Thymus (tissue), 14 donors: Measurements from ENCODE around the gene TSC22D3. TPM values are rescaled to one million over a fixed set of nuclear protein-coding genes. Genes with fewer than 3 reads are reported as not detected.
"Not testable (repeated sequence)": the region's sequence is repeated elsewhere in the genome, so short reads cannot be mapped to it uniquely, and the experiment has no call there.

Experiments used
- DNase-seq, 9 donors: peaks; one replicate each; pipeline ENCODE4 v3.0.0-alpha.2; 2013; ENCODE audit warnings: low spot score in 9 of 9, low read depth in 6 of 9, missing footprints in 1 of 9
- H3K27ac ChIP-seq, 2 donors: one replicate each; pipeline ENCODE4 v1.5.1; 2013; ENCODE audit warnings: control low read depth in 1 of 2, low read depth in 1 of 2, low read length in 1 of 2, mild to moderate bottlenecking in 1 of 2, moderate library complexity in 1 of 2
- H3K27me3 ChIP-seq, 2 donors: one replicate each; pipeline ENCODE4 v1.5.1; 2013; ENCODE audit warnings: low read length in 1 of 2; ENCODE audit not compliant: control insufficient read depth in 2 of 2, insufficient read depth in 1 of 2
- H3K36me3 ChIP-seq, 2 donors: one replicate each; pipeline ENCODE4 v1.5.1; 2013; ENCODE audit warnings: low read length in 1 of 2, mild to moderate bottlenecking in 1 of 2, moderate library complexity in 1 of 2; ENCODE audit not compliant: control insufficient read depth in 2 of 2, insufficient read depth in 2 of 2
- H3K4me1 ChIP-seq, 2 donors: one replicate each; pipeline ENCODE4 v1.5.1; 2013; ENCODE audit warnings: low read length in 2 of 2; ENCODE audit not compliant: control insufficient read depth in 2 of 2, insufficient read depth in 2 of 2
- H3K4me3 ChIP-seq, 2 donors: one replicate each; pipeline ENCODE4 v1.5.1; 2013; ENCODE audit warnings: low read length in 2 of 2, control low read depth in 1 of 2, mild to moderate bottlenecking in 1 of 2
- H3K9me3 ChIP-seq, 2 donors: one replicate each; pipeline ENCODE4 v1.5.1; 2013; ENCODE audit warnings: low read length in 1 of 2, mild to moderate bottlenecking in 1 of 2; ENCODE audit not compliant: control insufficient read depth in 2 of 2, insufficient read depth in 1 of 2
- WGBS: extraction: QIAGEN DNeasy Blood & Tissue Kit; methylation state at CpG from one replicate; pipeline ENCODE4 v1.1.7; 2013; 5-methylcytosine and 5-hydroxymethylcytosine counted together
- long read RNA-seq, 10 donors: transcript quantifications; one replicate each; lab custom pipeline, GENCODE V29; 2026
- polyA plus RNA-seq: library from polyadenylated mRNA; stranded (reverse); fragments of 200-250 nt; gene quantifications from one replicate; pipeline ENCODE4 v1.2.3, GENCODE V29; 2013
- total RNA-seq: library from RNA; stranded (reverse); fragments of 120-200 nt; gene quantifications from one replicate; pipeline ENCODE4 v1.2.4, GENCODE V29; 2013
- donor health status: healthy.

TSC22D3 gene
- total RNA-seq (63.4 TPM), polyA plus RNA-seq (873 TPM)
- long read RNA-seq, donor 1, partial matches to known transcripts, result 0 of 3 reads
- long read RNA-seq, donor 1, other reads (novel, unspliced or antisense), result 0 of 3 reads
- long read RNA-seq, donor 2, transcript TSC22D3-205 (3 exons, 1,812 nt), result minor isoform, 6 of 87 reads
- long read RNA-seq, donor 2, transcript TSC22D3-206 (3 exons, 2,027 nt), result major isoform, 75 of 87 reads
- long read RNA-seq, donor 2, partial matches to known transcripts, result 0 of 87 reads
- long read RNA-seq, donor 2, other reads (novel, unspliced or antisense), result 0 of 87 reads
- long read RNA-seq, donor 3, transcript TSC22D3-208 (2 exons, 576 nt), result minor isoform, 5 of 51 reads
- long read RNA-seq, donor 3, transcript TSC22D3-205 (3 exons, 1,812 nt), result minor isoform, 5 of 51 reads
- long read RNA-seq, donor 3, transcript TSC22D3-206 (3 exons, 2,027 nt), result major isoform, 41 of 51 reads
- long read RNA-seq, donor 3, partial matches to known transcripts, result 0 of 51 reads
- long read RNA-seq, donor 3, other reads (novel, unspliced or antisense), result 0 of 51 reads
- long read RNA-seq, donor 4, transcript TSC22D3-206 (3 exons, 2,027 nt), result major isoform, 11 of 16 reads
- long read RNA-seq, donor 4, partial matches to known transcripts, result 0 of 16 reads
- long read RNA-seq, donor 4, other reads (novel, unspliced or antisense), result 0 of 16 reads
- long read RNA-seq, donor 5, transcript TSC22D3-205 (3 exons, 1,812 nt), result minor isoform, 9 of 91 reads
- long read RNA-seq, donor 5, transcript TSC22D3-206 (3 exons, 2,027 nt), result major isoform, 72 of 91 reads
- long read RNA-seq, donor 5, transcript TSC22D3-208 (2 exons, 576 nt), result minor isoform, 5 of 91 reads
- long read RNA-seq, donor 5, partial matches to known transcripts, result 0 of 91 reads
- long read RNA-seq, donor 5, other reads (novel, unspliced or antisense), result 0 of 91 reads
- long read RNA-seq, donor 6, transcript TSC22D3-206 (3 exons, 2,027 nt), result major isoform, 42 of 57 reads
- long read RNA-seq, donor 6, transcript TSC22D3-205 (3 exons, 1,812 nt), result minor isoform, 8 of 57 reads
- long read RNA-seq, donor 6, transcript TSC22D3-208 (2 exons, 576 nt), result minor isoform, 6 of 57 reads
- long read RNA-seq, donor 6, partial matches to known transcripts, result 0 of 57 reads
- long read RNA-seq, donor 6, other reads (novel, unspliced or antisense), result 0 of 57 reads
- long read RNA-seq, donor 7, transcript TSC22D3-208 (2 exons, 576 nt), result minor isoform, 5 of 82 reads
- long read RNA-seq, donor 7, transcript TSC22D3-206 (3 exons, 2,027 nt), result major isoform, 75 of 82 reads
- long read RNA-seq, donor 7, partial matches to known transcripts, result 0 of 82 reads
- long read RNA-seq, donor 7, other reads (novel, unspliced or antisense), result 0 of 82 reads
- long read RNA-seq, donor 8, transcript TSC22D3-206 (3 exons, 2,027 nt), result major isoform, 13 of 15 reads
- long read RNA-seq, donor 8, partial matches to known transcripts, result 0 of 15 reads
- long read RNA-seq, donor 8, other reads (novel, unspliced or antisense), result 0 of 15 reads
- long read RNA-seq, donor 9, transcript TSC22D3-206 (3 exons, 2,027 nt), result major isoform, 19 of 22 reads
- long read RNA-seq, donor 9, partial matches to known transcripts, result 0 of 22 reads
- long read RNA-seq, donor 9, other reads (novel, unspliced or antisense), result 0 of 22 reads
- long read RNA-seq, donor 10, transcript TSC22D3-206 (3 exons, 2,027 nt), result major isoform, 35 of 36 reads
- long read RNA-seq, donor 10, partial matches to known transcripts, result 0 of 36 reads
- long read RNA-seq, donor 10, other reads (novel, unspliced or antisense), result 0 of 36 reads

- peaks cover 0 to 18% of the 10 kb centered on the region in 2 donors for H3K4me1 ChIP-seq
- no peaks in the 10 kb centered on the region for H3K36me3 ChIP-seq
- H3K27ac ChIP-seq, result peak within 1 kb of the TSS in 1 of 2 donors; percentile 65
- WGBS, result under 1% methylated on average over 59 of the region's 59 CpGs
- H3K4me3 ChIP-seq, result peak within 1 kb of the TSS; percentile 44 to 66
- peak in 4 of 9 donors; percentile 13 to 58 (median 24) for DNase-seq
- peaks cover 0 to 47% of the 10 kb centered on the region in 2 donors for H3K27me3 ChIP-seq
- H3K9me3 ChIP-seq, result no peaks in the 10 kb centered on the region
Observed at GRCh38 chrX:107775734-107776511, at the start of gene TSC22D3. TSS of gene TSC22D3 (minus strand) at chrX:107775787. CDS start at chrX:107775419, 368 bp downstream.

- no peaks in the 10 kb centered on the region for H3K4me1 ChIP-seq
- no peaks in the 10 kb centered on the region for H3K36me3 ChIP-seq
- no peak overlapping the region for H3K27ac ChIP-seq
- no peak overlapping the region for H3K4me3 ChIP-seq
- H3K9me3 ChIP-seq, result peaks cover 0 to 8% of the 10 kb centered on the region in 2 donors
- peaks cover 11 to 35% of the 10 kb centered on the region in 2 donors for H3K27me3 ChIP-seq
- WGBS, result 38% methylated on average over 1 of the region's 1 CpG
- no peak for DNase-seq
Observed at GRCh38 chrX:107823456-107823855, 47.9 kb upstream of the TSC22D3 start.

DNA sequence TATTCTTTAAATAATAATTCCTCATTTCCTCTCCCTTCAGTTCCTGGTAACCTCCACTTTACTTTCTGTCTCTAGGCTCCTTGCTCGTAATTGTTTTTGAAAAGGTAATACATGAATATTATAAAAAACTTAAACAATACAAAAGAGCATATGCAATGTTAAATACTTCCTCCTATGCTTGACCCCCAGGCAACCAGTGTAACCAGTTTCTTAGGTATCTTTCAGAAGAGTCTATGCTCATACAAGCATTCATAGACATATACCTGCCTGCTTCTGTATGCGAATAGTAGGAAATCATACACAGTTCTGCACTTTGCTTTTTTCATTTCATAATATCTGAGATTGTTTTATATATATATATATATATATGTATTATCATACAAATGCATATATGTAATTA is 47.5 kb upstream of the TSC22D3 start:
- H3K36me3 ChIP-seq, result no peaks in the 10 kb centered on the region
- DNase-seq, result no peak
- WGBS, result 93% methylated on average over 2 of the region's 2 CpGs
- no peaks in the 10 kb centered on the region for H3K4me1 ChIP-seq
- H3K9me3 ChIP-seq, result peaks cover 0 to 8% of the 10 kb centered on the region in 2 donors
- H3K27me3 ChIP-seq, result peaks cover 11 to 32% of the 10 kb centered on the region in 2 donors
- no peak overlapping the region for H3K27ac ChIP-seq
- no peak overlapping the region for H3K4me3 ChIP-seq

- Histone ChIP-seq H3K4me1 (no peaks in the 10 kb centered on the region), H3K27me3 (no peaks in the 10 kb centered on the region), H3K4me3 (no peak overlapping the region), H3K9me3 (peaks cover 0 to 8% of the 10 kb centered on the region in 2 donors), H3K27ac (no peak overlapping the region), H3K36me3 (no peaks in the 10 kb centered on the region)
- DNase-seq, result no peak
Observed at GRCh38 chrX:107818900-107819521, 43.4 kb upstream of the TSC22D3 start.

DNA sequence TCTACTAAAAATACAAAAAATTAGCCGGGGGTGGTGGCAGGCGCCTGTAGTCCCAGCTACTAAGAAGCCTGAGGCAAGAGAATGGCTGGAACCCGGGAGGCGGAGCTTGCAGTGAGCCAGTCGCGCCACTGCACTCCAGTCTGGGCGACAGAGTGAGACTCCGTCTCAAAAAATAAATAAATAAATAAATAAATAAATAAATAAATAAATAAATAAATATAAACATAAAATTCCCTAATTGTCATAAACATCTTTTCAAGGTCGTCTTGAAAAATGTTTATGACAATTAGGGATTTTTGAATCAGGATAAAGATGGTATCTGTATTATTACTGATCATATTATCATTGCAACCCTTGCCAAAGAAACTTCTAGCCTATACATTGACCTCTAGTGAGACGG is 34.5 kb upstream of the TSC22D3 start:
- H3K4me1 ChIP-seq, H3K4me3 ChIP-seq, H3K36me3 ChIP-seq, H3K9me3 ChIP-seq, DNase-seq, H3K27me3 ChIP-seq, H3K27ac ChIP-seq: not testable (repeated sequence)
- WGBS, result 98% methylated on average over 10 of the region's 10 CpGs

DNA sequence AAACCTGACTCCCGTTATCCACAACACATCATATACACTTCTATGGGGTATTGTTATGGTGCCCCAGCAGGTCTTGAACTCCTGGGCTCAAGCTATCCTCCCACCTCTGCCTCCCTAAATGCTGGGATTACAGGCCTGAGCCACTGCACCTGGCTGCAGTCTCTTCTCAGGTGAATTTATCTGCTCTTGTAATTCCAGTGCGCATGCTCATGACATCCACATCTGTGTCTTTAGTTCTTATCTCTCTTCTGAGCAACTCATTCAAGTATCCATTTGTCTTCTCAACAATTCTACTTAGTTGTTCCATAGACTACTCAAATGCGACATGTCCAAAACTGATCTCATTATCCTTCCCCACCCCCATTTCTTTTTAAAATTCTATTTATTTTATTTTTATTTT is 29.6 kb upstream of the TSC22D3 start:
- no peak overlapping the region for H3K4me3 ChIP-seq
- H3K4me1 ChIP-seq, result no peaks in the 10 kb centered on the region
- WGBS, result 95% methylated on average over 3 of the region's 3 CpGs
- no peak for DNase-seq
- no peak overlapping the region for H3K27ac ChIP-seq
- H3K36me3 ChIP-seq, result no peaks in the 10 kb centered on the region
- H3K27me3 ChIP-seq, result no peaks in the 10 kb centered on the region
- no peaks in the 10 kb centered on the region for H3K9me3 ChIP-seq

- WGBS, result 97% methylated on average over 1 of the region's 1 CpG
- no peaks in the 10 kb centered on the region for H3K9me3 ChIP-seq
Observed at GRCh38 chrX:107804427-107804826, 28.8 kb upstream of the TSC22D3 start.

More at GRCh38 chrX:107804427-107804826, 28.8 kb upstream of the TSC22D3 start:
- H3K4me1 ChIP-seq, result no peaks in the 10 kb centered on the region
- H3K4me3 ChIP-seq, result no peak overlapping the region
- DNase-seq, result no peak
- H3K36me3 ChIP-seq, result no peaks in the 10 kb centered on the region
- H3K27ac ChIP-seq, result no peak overlapping the region
- no peaks in the 10 kb centered on the region for H3K27me3 ChIP-seq
